ENCODE measurements around the gene PTGDS. TPM values are rescaled to one million over a fixed set of nuclear protein-coding genes. Genes with fewer than 3 reads are reported as not detected.

The PTGDS gene
- total RNA-seq, 1 donor from 2014 or later: 52.6 TPM

DNA sequence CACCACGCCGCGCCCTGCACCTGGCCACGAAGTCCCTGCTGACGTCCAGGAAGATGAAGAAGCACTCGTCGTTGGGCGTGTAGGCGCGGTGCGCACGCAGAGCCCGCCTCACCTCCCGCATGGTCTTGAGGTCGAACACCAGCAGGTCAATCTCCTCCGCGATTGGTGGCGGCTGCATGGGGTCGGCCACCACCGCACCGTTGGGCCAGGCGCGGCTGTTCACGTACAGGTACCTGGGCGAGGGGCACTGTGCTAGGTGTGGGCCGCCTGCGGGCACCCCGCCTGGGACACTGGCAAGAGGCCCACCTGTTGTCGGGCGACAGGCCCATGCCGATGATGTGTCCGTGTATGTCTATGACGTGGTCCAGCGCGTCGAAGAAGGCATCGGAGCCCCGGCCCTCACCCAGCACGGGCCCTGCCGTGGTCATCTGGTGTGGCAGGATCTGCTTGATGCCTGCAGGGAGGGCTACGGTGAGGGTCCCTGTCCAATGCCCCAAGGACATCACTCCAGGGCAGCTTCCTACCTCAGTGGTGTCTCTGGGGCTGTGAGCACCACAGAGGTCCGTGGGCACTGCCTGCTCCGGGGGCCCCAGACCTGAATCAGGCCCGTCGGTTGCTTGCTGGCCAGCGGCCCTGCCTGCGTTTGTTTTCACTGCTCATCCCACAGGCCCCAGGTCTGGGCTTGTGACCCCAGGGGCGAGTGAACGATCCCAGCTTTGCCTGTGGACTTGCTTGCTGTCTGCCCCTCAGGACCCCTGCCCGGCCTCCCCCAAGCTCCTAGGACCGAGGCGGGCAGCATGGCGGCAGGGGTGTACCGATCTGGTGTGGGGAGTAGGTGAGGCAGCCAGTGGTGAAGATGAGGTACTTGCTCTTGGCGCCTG is 35.8 kb upstream of the PTGDS start:
- Mint-ChIP-seq H3K4me1 (peaks cover 3% of the 10 kb centered on the region), H3K36me3 (peaks cover 23% of the 10 kb centered on the region), H3K27me3 (ENCODE audit: low read depth) (no peaks in the 10 kb centered on the region), H3K9me3 (no peaks in the 10 kb centered on the region), H3K4me3 (peak overlapping the region; percentile 20), H3K27ac (no peak overlapping the region)
- TF ChIP-seq, protein P1, sequence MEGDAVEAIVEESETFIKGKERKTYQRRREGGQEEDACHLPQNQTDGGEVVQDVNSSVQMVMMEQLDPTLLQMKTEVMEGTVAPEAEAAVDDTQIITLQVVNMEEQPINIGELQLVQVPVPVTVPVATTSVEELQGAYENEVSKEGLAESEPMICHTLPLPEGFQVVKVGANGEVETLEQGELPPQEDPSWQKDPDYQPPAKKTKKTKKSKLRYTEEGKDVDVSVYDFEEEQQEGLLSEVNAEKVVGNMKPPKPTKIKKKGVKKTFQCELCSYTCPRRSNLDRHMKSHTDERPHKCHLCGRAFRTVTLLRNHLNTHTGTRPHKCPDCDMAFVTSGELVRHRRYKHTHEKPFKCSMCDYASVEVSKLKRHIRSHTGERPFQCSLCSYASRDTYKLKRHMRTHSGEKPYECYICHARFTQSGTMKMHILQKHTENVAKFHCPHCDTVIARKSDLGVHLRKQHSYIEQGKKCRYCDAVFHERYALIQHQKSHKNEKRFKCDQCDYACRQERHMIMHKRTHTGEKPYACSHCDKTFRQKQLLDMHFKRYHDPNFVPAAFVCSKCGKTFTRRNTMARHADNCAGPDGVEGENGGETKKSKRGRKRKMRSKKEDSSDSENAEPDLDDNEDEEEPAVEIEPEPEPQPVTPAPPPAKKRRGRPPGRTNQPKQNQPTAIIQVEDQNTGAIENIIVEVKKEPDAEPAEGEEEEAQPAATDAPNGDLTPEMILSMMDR (IDR thresholded peaks at IDR 0.05; ENCODE audit: unreplicated experiment): no peak
- DNase-seq (ENCODE audit: low spot score in 2 of 2, unreplicated experiment in 2 of 2): no peak

DNA sequence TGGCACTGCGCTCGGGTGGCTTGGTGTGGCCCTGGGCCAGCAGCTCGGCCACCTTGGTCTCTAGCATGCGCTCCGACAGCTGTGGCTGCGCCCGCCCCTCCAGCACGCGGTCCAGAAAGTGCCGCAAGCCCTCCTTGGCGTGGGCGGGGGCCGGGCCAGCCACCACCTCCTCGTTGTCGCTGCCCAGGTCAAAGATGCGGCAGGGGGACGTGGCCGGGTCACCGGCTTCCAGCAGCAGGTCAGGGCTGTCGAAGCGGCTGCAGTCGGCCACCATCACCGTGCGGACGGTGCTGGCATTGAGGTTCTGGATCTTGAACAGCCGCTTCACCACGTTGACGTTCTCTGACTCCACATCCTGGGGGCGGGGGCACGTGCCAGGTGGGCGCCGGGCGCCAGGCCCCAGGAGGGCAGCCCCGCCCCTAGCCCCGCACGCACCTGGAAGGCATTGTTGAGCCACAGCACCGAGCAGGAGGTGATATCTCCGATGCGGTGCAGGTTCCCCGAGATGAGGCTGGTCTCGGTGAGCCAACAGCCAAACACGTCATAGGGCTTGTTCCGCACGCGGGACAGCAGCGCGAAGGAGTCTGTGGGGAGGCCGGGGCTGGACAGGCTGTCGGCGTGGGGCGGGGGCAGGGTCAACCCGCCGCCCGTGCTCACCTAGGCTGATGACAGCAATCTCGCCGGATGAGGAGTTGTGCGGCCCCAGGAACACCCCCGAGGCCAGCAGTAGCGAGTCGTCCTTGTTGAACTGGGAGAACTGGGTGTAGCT is 35.0 kb upstream of the PTGDS start:
- H3K4me1 Mint-ChIP-seq: peaks cover 5% of the 10 kb centered on the region
- TF ChIP-seq, protein P1 (IDR thresholded peaks at IDR 0.05; ENCODE audit: unreplicated experiment): no peak
- no peaks in the 10 kb centered on the region for H3K9me3 Mint-ChIP-seq
- no peaks in the 10 kb centered on the region for H3K27me3 Mint-ChIP-seq (ENCODE audit: low read depth)
- H3K27ac Mint-ChIP-seq: no peak overlapping the region
- H3K36me3 Mint-ChIP-seq: peaks cover 18% of the 10 kb centered on the region
- peak overlapping the region; percentile 58 for H3K4me3 Mint-ChIP-seq
- no peak for DNase-seq (ENCODE audit: low spot score in 2 of 2, unreplicated experiment in 2 of 2)

DNA sequence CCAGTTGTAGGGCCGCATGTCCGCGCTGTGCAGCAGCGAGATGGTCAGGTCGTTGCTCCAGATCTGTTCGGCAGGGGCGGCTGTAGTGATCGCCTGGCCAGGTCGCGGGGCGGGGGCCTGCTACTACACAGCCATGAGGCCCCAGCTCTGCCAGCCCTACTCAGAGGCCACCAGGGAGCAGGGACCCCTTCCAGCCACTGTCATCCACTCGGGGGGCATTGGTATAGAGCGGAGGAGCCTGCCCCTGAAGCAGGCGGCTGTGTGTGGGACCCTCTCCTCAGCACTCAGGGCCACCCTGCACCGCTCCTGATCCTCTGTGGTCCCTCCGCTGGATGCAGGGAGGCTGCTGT is 34.4 kb upstream of the PTGDS start:
- no peak for DNase-seq (ENCODE audit: low spot score in 2 of 2, unreplicated experiment in 2 of 2)
- TF ChIP-seq, protein P1 (IDR thresholded peaks at IDR 0.05; ENCODE audit: unreplicated experiment): no peak
- no peaks in the 10 kb centered on the region for H3K9me3 Mint-ChIP-seq
- H3K4me3 Mint-ChIP-seq: peak overlapping the region; percentile 58
- no peak overlapping the region for H3K27ac Mint-ChIP-seq
- H3K27me3 Mint-ChIP-seq (ENCODE audit: low read depth): no peaks in the 10 kb centered on the region
- H3K4me1 Mint-ChIP-seq: peaks cover 5% of the 10 kb centered on the region
- H3K36me3 Mint-ChIP-seq: peaks cover 17% of the 10 kb centered on the region

DNA sequence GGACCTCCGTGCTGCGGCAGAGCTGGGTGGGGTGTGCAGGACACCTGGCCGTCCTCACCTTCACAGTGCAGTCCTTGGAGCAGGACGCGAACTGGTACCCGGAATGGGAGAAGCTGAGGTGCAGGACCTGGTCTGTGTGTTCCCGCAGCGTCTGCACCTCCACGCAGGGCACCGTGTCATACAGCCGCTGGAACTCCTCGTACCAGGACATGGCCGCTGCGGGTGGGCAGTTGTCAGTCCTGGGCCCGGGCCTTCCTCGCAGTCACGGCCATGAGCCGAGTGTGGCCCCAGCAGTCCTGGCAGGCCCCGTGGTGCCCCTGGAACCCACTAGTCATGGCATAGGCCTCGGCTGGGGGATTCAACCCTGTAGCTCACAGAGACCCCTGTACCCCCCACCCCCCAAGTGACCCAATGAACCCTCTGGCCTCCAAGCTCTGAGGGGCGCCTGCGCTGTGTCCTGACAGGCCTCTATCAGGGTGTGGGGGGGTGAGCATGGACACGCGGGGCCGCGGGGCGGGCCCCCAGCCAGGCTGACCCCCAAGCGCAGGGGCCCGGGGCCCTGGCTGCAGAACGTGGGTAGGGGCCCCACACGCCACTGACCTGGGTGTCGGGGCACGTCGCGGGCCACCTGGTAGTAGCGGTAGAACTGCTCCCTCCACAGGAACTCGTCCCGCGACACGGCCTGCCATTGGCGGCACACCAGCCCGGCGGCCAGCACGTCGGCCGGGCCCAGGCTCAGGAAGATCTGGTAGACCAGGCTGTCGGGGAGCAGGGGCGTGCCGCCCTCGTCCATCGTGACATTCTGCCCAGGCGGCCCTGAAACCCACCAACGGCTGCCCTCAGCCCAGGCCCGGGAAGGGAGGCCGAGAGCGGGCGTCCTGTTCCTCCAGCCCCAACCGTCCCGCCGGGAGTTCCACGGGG is 33.8 kb upstream of the PTGDS start:
- DNase-seq (ENCODE audit: low spot score in 2 of 2, unreplicated experiment in 2 of 2): no peak
- H3K27ac Mint-ChIP-seq: no peak overlapping the region
- TF ChIP-seq, protein P1 (IDR thresholded peaks at IDR 0.05; ENCODE audit: unreplicated experiment): no peak
- H3K36me3 Mint-ChIP-seq: peaks cover 15% of the 10 kb centered on the region
- peaks cover 8% of the 10 kb centered on the region for H3K4me1 Mint-ChIP-seq
- no peaks in the 10 kb centered on the region for H3K27me3 Mint-ChIP-seq (ENCODE audit: low read depth)
- H3K9me3 Mint-ChIP-seq: no peaks in the 10 kb centered on the region
- H3K4me3 Mint-ChIP-seq: peak overlapping the region; percentile 70

DNA sequence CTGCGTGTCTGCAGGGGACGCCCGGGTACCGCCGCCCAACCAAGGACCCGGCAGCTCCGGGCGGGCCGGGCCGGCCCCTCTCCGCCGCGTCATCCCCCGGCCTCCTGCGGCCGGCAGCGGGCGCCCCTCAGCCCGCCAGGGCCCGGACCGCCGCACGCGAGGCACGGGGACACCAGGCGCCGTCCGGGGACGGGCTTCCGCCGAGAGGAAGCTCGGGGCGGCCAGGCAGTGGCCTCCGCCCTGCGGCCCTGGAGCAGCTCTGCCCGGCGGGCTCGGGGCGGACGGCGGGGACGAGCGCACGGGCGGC is 33.1 kb upstream of the PTGDS start:
- no peaks in the 10 kb centered on the region for H3K27me3 Mint-ChIP-seq (ENCODE audit: low read depth)
- TF ChIP-seq, protein P1 (IDR thresholded peaks at IDR 0.05; ENCODE audit: unreplicated experiment): no peak
- peaks cover 8% of the 10 kb centered on the region for H3K4me1 Mint-ChIP-seq
- peaks cover 10% of the 10 kb centered on the region for H3K36me3 Mint-ChIP-seq
- H3K27ac Mint-ChIP-seq: no peak overlapping the region
- H3K9me3 Mint-ChIP-seq: no peaks in the 10 kb centered on the region
- H3K4me3 Mint-ChIP-seq: peak overlapping the region; percentile 70
- no peak for DNase-seq (ENCODE audit: low spot score in 2 of 2, unreplicated experiment in 2 of 2)

Data from mesothelial cell of epicardium (in vitro differentiated cells).